Left lung (tissue), 10 donors: ENCODE results near the gene PCSK6. TPM values are rescaled to one million over a fixed set of nuclear protein-coding genes. Genes with fewer than 3 reads are reported as not detected.
A peak's percentile ranks its signal among the peaks of the same experiment; 100 is the strongest.

Experiments used
- ATAC-seq: fragments of 200-7000 bp; cut with Tn5 transposase; one replicate; pipeline ENCODE4 v1.9.1; 2020; ENCODE audit warnings: moderate library complexity
- DNase-seq, 4 donors: peaks; one replicate each; pipeline ENCODE4 v3.0.0-alpha.2; 2013 to 2020
- H3K27ac ChIP-seq, 2 donors: fragments of 200-600 bp; sonication (generic) in 1 of 2; one replicate each; pipeline versions ENCODE4 v1.5.0 to v1.8.0; 2020 to 2021
- H3K27me3 ChIP-seq, 2 donors: fragments of 200-600 bp; sonication (generic) in 1 of 2; one replicate each; pipeline versions ENCODE4 v1.5.0 to v1.8.0; 2020 to 2021
- H3K36me3 ChIP-seq, 2 donors: fragments of 200-600 bp; sonication (generic) in 1 of 2; one replicate each; pipeline versions ENCODE4 v1.5.0 to v1.8.0; 2020 to 2021
- H3K4me1 ChIP-seq, 2 donors: fragments of 200-600 bp; one replicate each; pipeline ENCODE4 v1.8.0; 2021
- H3K4me3 ChIP-seq, 2 donors: fragments of 200-600 bp; sonication (generic) in 1 of 2; one replicate each; pipeline versions ENCODE4 v1.5.0 to v1.8.0; 2020 to 2021; ENCODE audit warnings: mild to moderate bottlenecking in 1 of 2
- H3K9me3 ChIP-seq, 2 donors: fragments of 200-600 bp; sonication (generic) in 1 of 2; one replicate each; pipeline versions ENCODE4 v1.5.0 to v1.8.0; 2020 to 2021
- CTCF ChIP-seq, 2 donors: fragments of 200-600 bp; sonication (generic) in 1 of 2; IDR thresholded peaks; one replicate each; pipeline versions ENCODE4 v1.5.0 to v1.8.0; 2021; ENCODE audit warnings: antibody characterized with exemption in 2 of 2
- intact Hi-C, 2 donors: fragments of 100-400 bp; cut with DNase I; formaldehyde crosslinking; loops; one replicate each; pipeline versions ENCODE4 v1.11.2 to v1.14.2; 2022
- polyA plus RNA-seq, 6 donors: library from polyadenylated mRNA; unstranded; fragments of 120-200 nt; gene quantifications; one replicate each; pipeline ENCODE4 v1.2.1, GENCODE V29; 2013; ENCODE audit not compliant: insufficient read length in 6 of 6
- total RNA-seq, 2 donors: library from RNA; stranded (reverse); fragmentation: NEBNext Ultra II Directional; extraction: Animal tissue kit (Norgen Biotek cat#: 25700); gene quantifications; one replicate each; pipeline ENCODE4 v1.2.1, GENCODE V29; 2021
- donor health status: DM: no; HTN: yes; CAD: no.
- donor health status: DM: no; HTN: no; CAD: no.

Gene PCSK6
- total and polyA plus RNA-seq, 8 donors = 7.7 to 25.7 (median 22.8) TPM

DNA sequence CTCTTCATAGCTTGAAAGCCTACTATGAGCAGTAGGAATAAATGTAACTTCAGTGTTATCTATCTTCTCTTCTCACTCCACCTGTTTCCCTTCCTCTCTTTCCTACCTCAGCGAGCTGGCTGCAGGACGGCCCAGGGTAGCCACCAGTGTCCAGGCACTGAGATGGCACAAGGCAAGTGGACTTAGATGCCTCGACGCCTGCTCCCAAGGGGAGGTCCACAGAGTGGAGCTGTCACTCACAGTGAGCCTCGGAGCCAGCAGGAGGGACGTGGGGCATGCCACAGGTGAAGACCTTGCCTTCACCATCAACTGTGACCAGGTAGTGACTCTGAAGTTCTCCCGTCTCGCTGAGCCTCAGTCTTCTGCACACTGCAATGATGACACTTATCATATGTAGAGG, 88.2 kb downstream of the PCSK6 start:
- DNase-seq (peak in 1 of 4 donors; percentile 44), ATAC-seq (no peak)
- Histone ChIP-seq H3K4me3 (no peak overlapping the region), H3K9me3 (no peaks in the 10 kb centered on the region), H3K27me3 (peaks cover 0 to 12% of the 10 kb centered on the region in 2 donors), H3K36me3 (no peaks in the 10 kb centered on the region), H3K4me1 (no peaks in the 10 kb centered on the region), H3K27ac (no peak overlapping the region)
- intact Hi-C loops = no loop called here
- no peak for TF ChIP-seq CTCF (IDR thresholded peaks at IDR 0.05)

GRCh38 chr15:101399431-101399830, 90.1 kb downstream of the PCSK6 start:
- DNase-seq (no peak), ATAC-seq (no peak)
- peaks cover 0 to 12% of the 10 kb centered on the region in 2 donors for H3K27me3 ChIP-seq
- intact Hi-C loops = no loop called here
- no peak for TF ChIP-seq CTCF (IDR thresholded peaks at IDR 0.05)
- H3K4me3 ChIP-seq = no peak overlapping the region
- no peaks in the 10 kb centered on the region for H3K9me3 ChIP-seq
- H3K4me1 ChIP-seq = no peaks in the 10 kb centered on the region
- H3K27ac ChIP-seq = no peak overlapping the region
- no peaks in the 10 kb centered on the region for H3K36me3 ChIP-seq

DNA sequence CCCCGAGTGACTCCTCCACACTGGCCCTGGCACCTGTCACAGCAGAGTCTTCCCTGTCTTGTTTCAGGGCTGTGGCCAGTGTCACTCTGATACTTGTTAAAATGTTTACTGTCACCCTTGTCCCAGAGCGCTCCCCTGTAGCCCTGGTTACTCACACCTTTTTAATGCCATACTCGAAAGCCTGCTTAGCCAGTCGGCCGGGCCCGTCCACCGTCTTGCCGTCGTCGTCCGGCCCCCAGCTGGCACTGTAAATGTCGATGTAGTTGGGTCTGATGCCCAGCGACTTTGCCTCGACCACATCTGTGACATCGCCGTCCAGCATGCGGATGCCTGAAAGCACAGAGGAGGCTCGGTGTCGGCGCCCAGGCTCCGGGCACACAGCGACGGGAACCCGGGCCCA, 91.3 kb downstream of the PCSK6 start:
- intact Hi-C loops = no loop called here
- Histone ChIP-seq H3K36me3 (no peaks in the 10 kb centered on the region), H3K4me1 (no peaks in the 10 kb centered on the region), H3K27ac (no peak overlapping the region), H3K4me3 (no peak overlapping the region), H3K27me3 (peaks cover 0 to 12% of the 10 kb centered on the region in 2 donors), H3K9me3 (no peaks in the 10 kb centered on the region)
- ATAC-seq (peak; percentile 43), DNase-seq (peak in 2 of 4 donors; percentile 13 to 77)
- TF ChIP-seq CTCF (IDR thresholded peaks at IDR 0.05) = no peak

DNA sequence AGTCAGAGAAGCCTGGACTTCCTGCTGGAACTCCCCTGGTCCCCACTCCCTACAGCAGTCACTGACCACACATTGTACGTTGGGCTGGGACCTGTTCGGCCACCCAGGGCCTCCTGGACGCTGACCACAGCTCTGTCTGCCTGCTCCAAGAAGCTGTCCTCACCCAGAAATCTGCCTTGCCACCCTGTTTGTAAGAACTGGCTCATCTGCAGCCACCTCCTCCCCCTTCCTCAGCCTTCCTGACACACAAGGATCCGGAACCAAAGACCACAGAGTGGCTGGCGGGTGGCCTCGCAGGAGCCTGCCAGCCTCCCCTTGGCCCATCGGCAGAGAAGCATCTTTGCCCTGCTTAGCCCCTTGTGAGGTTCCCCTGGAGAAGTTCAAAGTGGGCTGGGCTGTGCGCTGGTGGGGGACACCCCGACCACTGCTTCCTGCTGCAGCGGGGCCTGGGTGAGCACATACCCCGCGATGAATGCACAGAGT, 91.9 kb downstream of the PCSK6 start:
- H3K36me3 ChIP-seq = no peaks in the 10 kb centered on the region
- peaks cover 0 to 12% of the 10 kb centered on the region in 2 donors for H3K27me3 ChIP-seq
- ATAC-seq = no peak
- no peaks in the 10 kb centered on the region for H3K9me3 ChIP-seq
- H3K4me3 ChIP-seq = no peak overlapping the region
- intact Hi-C loops = no loop called here
- TF ChIP-seq CTCF (IDR thresholded peaks at IDR 0.05) = no peak
- H3K27ac ChIP-seq = no peak overlapping the region
- H3K4me1 ChIP-seq = no peaks in the 10 kb centered on the region
- DNase-seq = no peak

- ATAC-seq (no peak), DNase-seq (peak in 1 of 4 donors; percentile 39)
- TF ChIP-seq CTCF (IDR thresholded peaks at IDR 0.05) = no peak
- no peaks in the 10 kb centered on the region for H3K4me1 ChIP-seq
- no peaks in the 10 kb centered on the region for H3K36me3 ChIP-seq
- no peak overlapping the region for H3K27ac ChIP-seq
- peaks cover 0 to 12% of the 10 kb centered on the region in 2 donors for H3K27me3 ChIP-seq
- no peaks in the 10 kb centered on the region for H3K9me3 ChIP-seq
- intact Hi-C loops = no loop called here
- no peak overlapping the region for H3K4me3 ChIP-seq
These were observed 92.8 kb downstream of the PCSK6 start for GRCh38 chr15:101396484-101397261.
